ENCODE data around the gene RAB5B. TPM values are rescaled to one million over a fixed set of nuclear protein-coding genes. Genes with fewer than 3 reads are reported as not detected.

Gene RAB5B
- total RNA-seq, 2 donors from 2014 or later = 91.3 to 95.5 TPM

DNA sequence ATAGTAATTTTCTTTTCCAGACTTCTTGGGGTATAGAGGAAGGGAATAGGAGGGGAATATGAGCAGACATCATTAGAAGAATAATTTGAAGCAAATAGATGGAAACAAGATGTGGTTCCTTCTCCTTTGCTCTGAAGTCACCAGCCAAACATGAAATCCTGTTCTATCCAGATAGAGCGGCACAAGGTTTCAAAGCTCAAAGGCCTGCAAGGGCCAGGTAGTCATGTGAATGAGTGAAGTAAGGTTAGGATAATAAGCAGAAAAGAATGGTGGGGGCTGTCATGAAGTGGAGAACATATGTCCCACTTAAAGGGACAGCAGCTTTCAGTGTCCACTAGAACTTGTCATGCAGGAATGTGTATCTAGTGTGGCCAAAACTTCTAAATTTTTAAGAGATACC lies 44.5 kb downstream of the RAB5B start:
- DNase-seq = no peak
- TF ChIP-seq, protein P1, sequence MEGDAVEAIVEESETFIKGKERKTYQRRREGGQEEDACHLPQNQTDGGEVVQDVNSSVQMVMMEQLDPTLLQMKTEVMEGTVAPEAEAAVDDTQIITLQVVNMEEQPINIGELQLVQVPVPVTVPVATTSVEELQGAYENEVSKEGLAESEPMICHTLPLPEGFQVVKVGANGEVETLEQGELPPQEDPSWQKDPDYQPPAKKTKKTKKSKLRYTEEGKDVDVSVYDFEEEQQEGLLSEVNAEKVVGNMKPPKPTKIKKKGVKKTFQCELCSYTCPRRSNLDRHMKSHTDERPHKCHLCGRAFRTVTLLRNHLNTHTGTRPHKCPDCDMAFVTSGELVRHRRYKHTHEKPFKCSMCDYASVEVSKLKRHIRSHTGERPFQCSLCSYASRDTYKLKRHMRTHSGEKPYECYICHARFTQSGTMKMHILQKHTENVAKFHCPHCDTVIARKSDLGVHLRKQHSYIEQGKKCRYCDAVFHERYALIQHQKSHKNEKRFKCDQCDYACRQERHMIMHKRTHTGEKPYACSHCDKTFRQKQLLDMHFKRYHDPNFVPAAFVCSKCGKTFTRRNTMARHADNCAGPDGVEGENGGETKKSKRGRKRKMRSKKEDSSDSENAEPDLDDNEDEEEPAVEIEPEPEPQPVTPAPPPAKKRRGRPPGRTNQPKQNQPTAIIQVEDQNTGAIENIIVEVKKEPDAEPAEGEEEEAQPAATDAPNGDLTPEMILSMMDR (conservative IDR thresholded peaks at IDR 0.05) = no peak
- peaks cover 24% of the 10 kb centered on the region for H3K4me1 Mint-ChIP-seq
- H3K27ac Mint-ChIP-seq = no peak overlapping the region
- H3K9me3 Mint-ChIP-seq = no peaks in the 10 kb centered on the region
- no peak overlapping the region for H3K27ac ChIP-seq (ENCODE audit: low read depth, low read length)
- H3K36me3 Mint-ChIP-seq (ENCODE audit: low read depth) = peaks cover 15% of the 10 kb centered on the region
- no peak overlapping the region for H3K4me3 ChIP-seq (ENCODE audit: low read length)
- peaks cover 4% of the 10 kb centered on the region for H3K36me3 ChIP-seq (ENCODE audit: control insufficient read depth, insufficient read depth, low read length)
- H3K9ac ChIP-seq (ENCODE audit: extremely low read depth, low read length, poor library complexity, severe bottlenecking) = no peak overlapping the region
- H3K4me1 ChIP-seq (ENCODE audit: control insufficient read depth, insufficient read depth, low read length) = peaks cover 5% of the 10 kb centered on the region
- 95% methylated on average over 1 of the region's 1 CpG; no CpG with 5 or more reads in 1 of the 2 experiments for WGBS, 2 experiments (ENCODE audit: insufficient coverage in 1 of 2, insufficient read length in 1 of 2)
- H3K27me3 Mint-ChIP-seq (ENCODE audit: insufficient read depth) = no peaks in the 10 kb centered on the region
- H3K4me3 Mint-ChIP-seq = no peak overlapping the region
- H3K9me3 ChIP-seq (ENCODE audit: control insufficient read depth, low read length) = no peaks in the 10 kb centered on the region
- no peaks in the 10 kb centered on the region for H3K27me3 ChIP-seq (ENCODE audit: control insufficient read depth, insufficient read depth, low read length, poor library complexity, severe bottlenecking)

DNA sequence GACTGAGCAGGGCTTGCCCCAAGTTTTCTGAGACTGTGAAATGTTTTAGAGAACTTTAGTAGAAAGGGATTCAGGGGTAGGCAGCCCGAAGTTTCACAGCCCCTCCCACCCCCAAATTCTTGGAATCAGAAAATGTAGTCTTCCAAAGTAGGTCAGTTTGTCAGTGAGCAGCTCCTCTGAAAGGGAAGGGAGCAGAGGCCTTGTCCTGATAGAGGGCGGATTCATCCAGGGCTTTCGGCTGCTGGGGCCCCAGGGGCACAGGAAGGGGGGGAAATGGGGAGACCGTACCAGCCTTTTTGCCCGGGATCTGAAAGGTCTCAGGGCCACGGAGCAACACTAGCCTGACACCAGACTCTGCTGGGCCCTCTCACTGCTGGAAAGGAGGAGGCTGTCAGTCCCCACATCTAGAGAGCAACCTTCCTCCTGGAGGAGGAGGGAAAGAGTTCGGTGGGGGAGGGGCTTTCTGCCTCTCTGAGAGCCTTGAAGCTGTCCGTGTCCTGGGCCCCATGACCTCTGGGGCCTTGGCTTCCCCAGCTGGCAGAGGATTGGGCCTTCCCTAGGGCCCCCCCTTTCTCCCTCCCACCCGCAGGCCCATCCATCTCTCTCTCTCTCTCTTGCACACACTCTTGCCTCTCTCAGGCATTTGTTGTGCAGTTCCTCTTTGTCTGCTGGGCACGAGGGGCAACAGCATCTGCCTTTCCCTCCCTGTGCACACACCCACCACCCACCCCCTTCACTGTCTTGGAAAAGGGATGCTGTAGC lies 46.7 kb downstream of the RAB5B start, which contains the start of gene IKZF4:
Gene IKZF4 (plus strand): TSS at position 621 of the 762 bp plus-strand sequence. CDS start 451 bp downstream, outside the sequence.
- H3K27ac ChIP-seq (ENCODE audit: low read depth, low read length) = peak within 1 kb of the TSS; percentile 98
- H3K4me1 Mint-ChIP-seq = peaks cover 22% of the 10 kb centered on the region
- TF ChIP-seq, protein P1 (conservative IDR thresholded peaks at IDR 0.05) = no peak

DNA sequence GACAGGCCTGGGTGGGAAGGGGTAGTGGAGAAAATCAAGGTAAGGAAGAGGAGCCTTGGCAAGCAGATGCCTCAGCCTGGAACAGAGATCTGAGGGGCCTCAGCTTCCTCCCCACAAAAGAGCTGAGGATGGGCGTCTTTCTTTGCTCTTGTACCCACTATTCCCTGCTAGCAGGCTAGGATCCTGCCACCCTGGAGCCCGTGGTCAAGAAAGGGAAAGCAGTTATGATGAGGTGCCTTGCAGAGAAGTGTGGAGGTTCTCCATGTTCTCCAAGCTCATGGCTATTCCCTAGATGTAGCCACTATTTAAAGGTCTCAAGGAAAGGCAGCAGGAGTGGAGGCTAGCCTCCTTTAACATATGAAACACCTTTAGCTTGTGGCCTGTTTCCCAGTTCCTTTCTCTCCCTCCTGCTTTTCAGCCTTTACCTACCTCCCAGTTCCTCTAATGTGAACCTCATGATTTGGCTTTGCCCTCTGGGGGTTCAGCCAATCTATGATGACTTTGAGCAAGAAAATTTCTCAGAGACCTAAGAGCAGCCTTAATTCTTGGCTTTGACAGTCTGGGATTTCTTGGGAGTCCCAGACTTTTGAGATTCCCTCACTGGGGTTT lies 48.1 kb downstream of the RAB5B start:
- no peaks in the 10 kb centered on the region for H3K27me3 ChIP-seq (ENCODE audit: control insufficient read depth, insufficient read depth, low read length, poor library complexity, severe bottlenecking)
- peaks cover 20% of the 10 kb centered on the region for H3K36me3 Mint-ChIP-seq (ENCODE audit: low read depth)
- no peak overlapping the region for H3K27ac Mint-ChIP-seq
- H3K9me3 ChIP-seq (ENCODE audit: control insufficient read depth, low read length) = no peaks in the 10 kb centered on the region
- H3K4me3 ChIP-seq (ENCODE audit: low read length) = peak overlapping the region; percentile 66
- no peak overlapping the region for H3K9ac ChIP-seq (ENCODE audit: extremely low read depth, low read length, poor library complexity, severe bottlenecking)
- TF ChIP-seq, protein P1 (conservative IDR thresholded peaks at IDR 0.05) = no peak
- 60% methylated on average over 2 of the region's 2 CpGs; no CpG with 5 or more reads in 1 of the 2 experiments for WGBS, 2 experiments (ENCODE audit: insufficient coverage in 1 of 2, insufficient read length in 1 of 2)
- H3K4me1 ChIP-seq (ENCODE audit: control insufficient read depth, insufficient read depth, low read length) = peaks cover 5% of the 10 kb centered on the region
- H3K4me1 Mint-ChIP-seq = peaks cover 22% of the 10 kb centered on the region
- no peaks in the 10 kb centered on the region for H3K9me3 Mint-ChIP-seq
- peak overlapping the region; percentile 98 for H3K27ac ChIP-seq (ENCODE audit: low read depth, low read length)
- H3K27me3 Mint-ChIP-seq (ENCODE audit: insufficient read depth) = no peaks in the 10 kb centered on the region
- peak overlapping the region; percentile 61 for H3K4me3 Mint-ChIP-seq
- DNase-seq = no peak
- H3K36me3 ChIP-seq (ENCODE audit: control insufficient read depth, insufficient read depth, low read length) = peaks cover 12% of the 10 kb centered on the region

More for the DNA sequence above, 46.7 kb downstream of the RAB5B start, which contains the start of gene IKZF4:
- H3K27me3 ChIP-seq (ENCODE audit: control insufficient read depth, insufficient read depth, low read length, poor library complexity, severe bottlenecking) = no peaks in the 10 kb centered on the region
- 13 to 23% methylated on average over 4 to 9 of the region's 10 CpGs for WGBS, 2 experiments (ENCODE audit: insufficient coverage in 1 of 2, insufficient read length in 1 of 2)
- Mint-ChIP-seq H3K4me3 (peak within 1 kb of the TSS; percentile 61), H3K36me3 (ENCODE audit: low read depth) (peaks cover 17% of the 10 kb centered on the region), H3K9me3 (no peaks in the 10 kb centered on the region), H3K27ac (peak within 1 kb of the TSS; percentile 95), H3K27me3 (ENCODE audit: insufficient read depth) (no peaks in the 10 kb centered on the region)
- no peaks in the 10 kb centered on the region for H3K9me3 ChIP-seq (ENCODE audit: control insufficient read depth, low read length)
- peak within 1 kb of the TSS; percentile 66 for H3K4me3 ChIP-seq (ENCODE audit: low read length)
- peak within 1 kb of the TSS; percentile 25 for H3K9ac ChIP-seq (ENCODE audit: extremely low read depth, low read length, poor library complexity, severe bottlenecking)
- H3K36me3 ChIP-seq (ENCODE audit: control insufficient read depth, insufficient read depth, low read length) = peaks cover 12% of the 10 kb centered on the region
- H3K4me1 ChIP-seq (ENCODE audit: control insufficient read depth, insufficient read depth, low read length) = peaks cover 5% of the 10 kb centered on the region
- DNase-seq = peak; percentile 92

Data from endodermal cell (in vitro differentiated cells).